Heart left ventricle (tissue), 16 donors: ENCODE data around the gene CCR1. TPM values are rescaled to one million over a fixed set of nuclear protein-coding genes. Genes with fewer than 3 reads are reported as not detected.

Experiments
- ATAC-seq, 4 donors: fragments of 200-7000 bp; cut with Tn5 transposase; one replicate each; pipeline ENCODE4 v1.9.1; 2020 to 2022; ENCODE audit warnings: moderate library complexity in 4 of 4, mild to moderate bottlenecking in 3 of 4, moderate number of reproducible peaks in 1 of 4
- DNase-seq, 5 donors: peaks; one replicate each; pipeline ENCODE4 v3.0.0-alpha.2; 2020
- H3K27ac ChIP-seq, 12 donors: fragments of 200-600 bp; sonication (generic) in 4 of 12; one replicate each; pipeline versions ENCODE4 v1.5.0 to v1.8.0; 2016 to 2022; ENCODE audit warnings: mild to moderate bottlenecking in 2 of 12
- H3K27me3 ChIP-seq, 9 donors: fragments of 200-600 bp; sonication (generic) in 2 of 9; one replicate each; pipeline versions ENCODE4 v1.5.1 to v1.8.0; 2016 to 2022; ENCODE audit warnings: mild to moderate bottlenecking in 3 of 9
- H3K36me3 ChIP-seq, 9 donors: fragments of 200-600 bp; sonication (generic) in 2 of 9; one replicate each; pipeline versions ENCODE4 v1.5.0 to v1.8.0; 2018 to 2022; ENCODE audit warnings: mild to moderate bottlenecking in 2 of 9
- H3K4me1 ChIP-seq, 12 donors: fragments of 200-600 bp; sonication (generic) in 4 of 12; one replicate each; pipeline versions ENCODE4 v1.5.0 to v1.8.0; 2016 to 2022; ENCODE audit warnings: mild to moderate bottlenecking in 3 of 12
- H3K4me3 ChIP-seq, 12 donors: fragments of 200-600 bp; sonication (generic) in 4 of 12; one replicate each; pipeline versions ENCODE4 v1.5.0 to v1.8.0; 2017 to 2022; ENCODE audit warnings: mild to moderate bottlenecking in 9 of 12, moderate library complexity in 4 of 12
- H3K9me3 ChIP-seq, 12 donors: fragments of 200-600 bp; sonication (generic) in 4 of 12; one replicate each; pipeline versions ENCODE4 v1.5.0 to v1.8.0; 2016 to 2022; ENCODE audit warnings: mild to moderate bottlenecking in 1 of 12
- POLR2A ChIP-seq, 2 donors: fragments of 450-650 bp; IDR thresholded peaks; one replicate each; pipeline ENCODE4 v1.6.1; 2017; ENCODE audit warnings: antibody characterized with exemption in 2 of 2, mild to moderate bottlenecking in 2 of 2, moderate library complexity in 2 of 2
- WGBS, 4 donors: extraction: QIAGEN DNeasy Blood & Tissue Kit in 2 of 4; methylation state at CpG; one replicate each; pipeline versions ENCODE4 v1.1.5 to v1.1.7; 2013 to 2018; 5-methylcytosine and 5-hydroxymethylcytosine counted together
- intact Hi-C, 10 donors: fragments of 100-400 bp; cut with DNase I; formaldehyde crosslinking; loops; one replicate each; pipeline versions ENCODE4 v1.11.1 to v1.14.2; 2022
- polyA plus RNA-seq, 2 donors: library from polyadenylated mRNA; stranded (reverse); fragments of 200-250 nt; gene quantifications; one replicate each; pipeline ENCODE4 v1.2.3, GENCODE V29; 2013
- total RNA-seq, 9 donors: library from RNA; depleted of rRNA in 2 of 9; stranded (reverse); fragments of >200 nt in 2 of 9; fragmentation: NEBNext Ultra II Directional in 3 of 9; extraction: Animal tissue kit (Norgen Biotek cat#: 25700) in 3 of 9; gene quantifications; one replicate each; pipeline versions ENCODE4 v1.1.0 to v1.2.4, GENCODE V29; 2016 to 2023
- TF ChIP-seq, protein P1 (sequence below), 12 donors: fragments of 200-600 bp; sonication (generic) in 4 of 12; IDR thresholded peaks; one replicate each; pipeline versions ENCODE4 v1.5.0 to v1.8.0; 2018 to 2022; ENCODE audit warnings: antibody characterized with exemption in 12 of 12, mild to moderate bottlenecking in 5 of 12
- donor health status: ischemic (EF 13 %, LVEDD 7.1; RV severe dilation, severe dysfunction).
- donor health status: healthy with polysubstance abuse.
- donor health status: DM: no; HTN: yes; CAD: no.
- donor health status: DM: no; HTN: no; CAD: no.
- donor health status: ischemic (EF 25% LVEDD 6.9; RV normal size, moderate dysfunction).
- donor health status: ischemic (EF 25% LVEDD 5.7; RV mildly dilated, moderate dysfunction).
- donor health status: healthy.
- donor health status: DM: yes; HTN: yes; CAD: no.
- donor health status: ischemic (EF 35%, LVEDD 5.7; RV mildly dilated, moderate dysfunction).
- donor health status: nonischemic (EF 11% LVEDD 7.7; RV severe dilation, severe dysfunction).
- donor health status: DM: yes; HTN: yes; CAD: no.
- donor health status: PGD.
- donor health status: ischemic (EF 29% LVEDD 5.4; RV normal size, mild dysfunction).
- donor health status: nonischemic (EF 23%, LVEDD 6.1; RV moderate dilation, normal function).

The CCR1 gene
- total and polyA plus RNA-seq, 11 donors = 0.61 to 52.6 (median 2.3) TPM

DNA sequence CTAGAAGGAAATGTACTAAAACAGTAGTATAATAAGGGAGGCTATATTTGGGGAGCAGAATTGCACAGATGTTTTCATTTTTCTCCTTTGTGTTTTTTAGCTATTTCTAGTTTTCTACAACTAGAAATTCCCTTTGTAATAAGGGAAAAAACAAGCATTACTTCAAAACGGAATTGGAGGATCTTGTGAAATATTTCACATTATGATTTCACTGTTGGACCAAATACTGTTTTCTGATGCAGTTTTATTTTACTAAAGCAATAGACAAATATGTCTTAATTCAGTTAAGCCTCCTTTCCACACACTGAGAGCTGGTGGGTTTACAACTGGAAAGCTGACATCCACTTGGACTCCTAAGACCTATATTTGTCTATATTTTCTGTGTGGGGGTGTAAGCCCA lies 7.3 kb downstream of the CCR1 start:
- peaks cover 0 to 18% (median 0%) of the 10 kb centered on the region in 9 donors for H3K36me3 ChIP-seq
- no peaks in the 10 kb centered on the region for H3K27me3 ChIP-seq
- no peak for ATAC-seq
- H3K4me1 ChIP-seq = peaks cover 0 to 31% (median 0%) of the 10 kb centered on the region in 12 donors
- WGBS, 4 donors = 49 to 74% (median 60%) methylated on average over 1 of the region's 1 CpG
- TF ChIP-seq, protein P1, sequence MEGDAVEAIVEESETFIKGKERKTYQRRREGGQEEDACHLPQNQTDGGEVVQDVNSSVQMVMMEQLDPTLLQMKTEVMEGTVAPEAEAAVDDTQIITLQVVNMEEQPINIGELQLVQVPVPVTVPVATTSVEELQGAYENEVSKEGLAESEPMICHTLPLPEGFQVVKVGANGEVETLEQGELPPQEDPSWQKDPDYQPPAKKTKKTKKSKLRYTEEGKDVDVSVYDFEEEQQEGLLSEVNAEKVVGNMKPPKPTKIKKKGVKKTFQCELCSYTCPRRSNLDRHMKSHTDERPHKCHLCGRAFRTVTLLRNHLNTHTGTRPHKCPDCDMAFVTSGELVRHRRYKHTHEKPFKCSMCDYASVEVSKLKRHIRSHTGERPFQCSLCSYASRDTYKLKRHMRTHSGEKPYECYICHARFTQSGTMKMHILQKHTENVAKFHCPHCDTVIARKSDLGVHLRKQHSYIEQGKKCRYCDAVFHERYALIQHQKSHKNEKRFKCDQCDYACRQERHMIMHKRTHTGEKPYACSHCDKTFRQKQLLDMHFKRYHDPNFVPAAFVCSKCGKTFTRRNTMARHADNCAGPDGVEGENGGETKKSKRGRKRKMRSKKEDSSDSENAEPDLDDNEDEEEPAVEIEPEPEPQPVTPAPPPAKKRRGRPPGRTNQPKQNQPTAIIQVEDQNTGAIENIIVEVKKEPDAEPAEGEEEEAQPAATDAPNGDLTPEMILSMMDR (IDR thresholded peaks at IDR 0.05) = no peak
- TF ChIP-seq POLR2A (IDR thresholded peaks at IDR 0.05) = no peak
- no peak overlapping the region for H3K27ac ChIP-seq
- DNase-seq = no peak
- intact Hi-C loops = no loop called here
- peaks cover 0 to 16% (median 2%) of the 10 kb centered on the region in 12 donors for H3K9me3 ChIP-seq
- H3K4me3 ChIP-seq = no peak overlapping the region

DNA sequence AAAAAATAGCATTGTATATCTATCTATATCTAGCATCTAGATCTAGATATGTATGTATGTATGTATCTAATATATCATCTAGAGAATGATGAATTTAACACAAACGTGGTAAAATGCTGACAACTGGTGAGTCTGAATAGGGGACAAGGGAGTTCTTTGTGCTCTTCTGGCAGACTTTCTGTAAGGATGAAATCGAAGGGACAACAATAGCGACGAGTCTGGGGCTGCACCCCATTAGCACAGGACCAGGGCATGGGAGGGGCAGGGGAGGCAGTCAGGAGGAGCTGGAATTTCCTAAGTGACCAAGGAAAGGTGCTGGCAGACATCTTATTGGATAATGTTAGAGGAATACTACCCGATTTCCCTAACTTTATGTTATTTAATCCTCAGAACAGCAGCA lies 7.9 kb downstream of the CCR1 start:
- Histone ChIP-seq H3K9me3 (peaks cover 0 to 20% (median 2%) of the 10 kb centered on the region in 12 donors), H3K27ac (no peak overlapping the region), H3K27me3 (no peaks in the 10 kb centered on the region), H3K36me3 (peaks cover 0 to 18% (median 0%) of the 10 kb centered on the region in 9 donors), H3K4me1 (peaks cover 0 to 26% (median 0%) of the 10 kb centered on the region in 12 donors), H3K4me3 (no peak overlapping the region)
- 64 to 77% (median 72%) methylated on average over 5 of the region's 5 CpGs for WGBS, 4 donors
- DNase-seq (no peak), ATAC-seq (no peak)
- intact Hi-C loops = no loop called here
- TF ChIP-seq POLR2A (IDR thresholded peaks at IDR 0.05) = no peak
- TF ChIP-seq, protein P1 (IDR thresholded peaks at IDR 0.05) = no peak

DNA sequence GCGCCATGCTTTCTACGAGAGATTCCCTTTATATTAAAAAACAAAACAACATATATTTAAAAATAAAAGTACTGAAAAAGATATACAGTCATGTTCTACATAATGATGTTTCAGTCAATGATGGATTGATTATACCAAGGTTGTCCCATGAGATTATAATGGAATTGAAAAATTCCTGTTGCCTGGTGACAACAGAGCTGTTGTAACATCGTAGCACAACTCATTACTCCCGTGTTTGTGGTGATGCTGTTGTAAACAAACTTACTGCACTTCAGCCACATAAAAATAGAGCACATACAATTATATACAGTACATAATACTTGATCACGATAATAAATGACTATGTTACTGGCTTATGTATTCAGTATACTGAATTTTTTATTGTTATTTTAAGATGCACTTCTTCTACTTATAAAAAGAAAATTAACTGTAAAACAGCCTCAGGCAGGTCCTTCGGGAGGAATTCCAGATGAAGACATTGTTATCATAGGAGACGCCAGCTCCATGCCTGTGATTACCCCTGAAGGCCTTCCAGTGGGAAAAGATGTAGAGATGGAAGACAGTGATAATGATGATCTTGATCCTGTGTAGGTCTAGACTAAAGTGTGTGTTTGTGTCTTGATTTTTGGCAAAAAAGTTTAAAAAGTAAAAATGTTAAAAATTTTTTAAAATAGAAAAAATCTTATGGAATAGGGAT lies 11.7 kb downstream of the CCR1 start:
- TF ChIP-seq, protein P1 (IDR thresholded peaks at IDR 0.05) = no peak
- no peak for TF ChIP-seq POLR2A (IDR thresholded peaks at IDR 0.05)
- Histone ChIP-seq H3K27me3 (no peaks in the 10 kb centered on the region), H3K36me3 (no peaks in the 10 kb centered on the region), H3K4me1 (peaks cover 0 to 24% (median 0%) of the 10 kb centered on the region in 12 donors), H3K4me3 (no peak overlapping the region), H3K27ac (no peak overlapping the region), H3K9me3 (peaks cover 0 to 42% (median 9%) of the 10 kb centered on the region in 12 donors)
- 75 to 80% (median 77%) methylated on average over 7 of the region's 7 CpGs for WGBS, 4 donors
- DNase-seq (no peak), ATAC-seq (no peak)
- intact Hi-C loops = no loop called here

DNA sequence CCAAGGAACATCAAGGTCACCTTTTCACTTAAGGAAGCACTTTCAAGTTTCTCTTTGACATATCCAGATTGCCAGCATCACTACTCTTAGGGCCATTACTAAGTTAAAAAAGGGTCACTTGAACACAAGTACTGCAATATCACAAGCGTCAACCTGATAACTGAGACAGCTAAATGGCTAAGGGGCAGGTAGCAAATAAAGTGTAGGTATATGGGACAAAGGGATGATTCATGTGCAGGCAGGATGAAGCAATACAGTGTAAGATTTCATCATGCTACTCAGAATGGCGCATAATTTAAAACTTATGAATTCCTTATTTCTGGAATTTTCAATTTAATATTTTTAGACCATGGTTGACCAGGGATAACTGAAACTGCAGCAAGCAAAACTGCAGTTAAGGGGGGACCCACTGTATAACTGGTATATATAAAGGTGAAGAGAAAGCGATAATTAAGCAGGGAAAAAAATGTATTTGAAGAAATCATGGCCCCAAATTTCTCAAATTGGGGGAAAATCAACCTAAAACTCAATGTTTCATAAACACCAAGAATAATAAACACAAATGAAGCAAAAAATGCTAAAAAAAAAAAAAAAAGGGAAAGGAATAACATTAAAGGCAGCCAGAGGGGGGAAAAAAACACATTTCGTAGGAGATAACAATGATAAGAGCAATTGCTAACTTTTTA lies 13.1 kb downstream of the CCR1 start:
- H3K36me3 ChIP-seq = no peaks in the 10 kb centered on the region
- H3K9me3 ChIP-seq = peaks cover 0 to 42% (median 9%) of the 10 kb centered on the region in 12 donors
- peaks cover 0 to 24% (median 0%) of the 10 kb centered on the region in 12 donors for H3K4me1 ChIP-seq
- intact Hi-C loops = no loop called here
- H3K27me3 ChIP-seq = no peaks in the 10 kb centered on the region
- DNase-seq (no peak), ATAC-seq (no peak)
- 76 to 80% (median 79%) methylated on average over 4 of the region's 4 CpGs for WGBS, 4 donors
- no peak overlapping the region for H3K27ac ChIP-seq
- TF ChIP-seq, protein P1 (IDR thresholded peaks at IDR 0.05) = no peak
- TF ChIP-seq POLR2A (IDR thresholded peaks at IDR 0.05) = no peak
- H3K4me3 ChIP-seq = no peak overlapping the region
